ENCODE data around the gene FANCE.
"Not testable (repeated sequence)": the region's sequence is repeated elsewhere in the genome, so short reads cannot be mapped to it uniquely, and the experiment has no call there.

FANCE gene

DNA sequence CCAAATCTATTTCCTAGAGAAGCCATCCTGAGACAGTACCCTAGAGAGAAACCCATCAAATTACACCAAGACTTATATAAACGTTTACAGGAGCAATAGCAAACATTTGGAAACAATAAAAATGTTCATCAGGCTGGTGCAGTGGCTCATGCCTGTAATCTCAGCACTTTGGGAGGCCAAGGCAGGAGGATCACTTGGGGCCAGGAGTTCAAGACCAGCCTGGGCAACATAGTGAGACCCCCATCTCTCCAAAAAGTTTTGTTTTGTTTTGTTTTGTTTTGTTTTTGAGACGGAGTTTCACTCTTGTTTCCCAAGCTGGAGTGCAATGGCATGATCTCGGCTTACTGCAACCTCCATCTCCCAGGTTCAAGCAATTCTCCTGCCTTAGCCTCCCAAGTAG is 19.4 kb upstream of the FANCE start:
- DNase-seq: not testable (repeated sequence)

- DNase-seq: no peak
Measured at GRCh38 chr6:35435074-35435837, 16.9 kb upstream of the FANCE start.

DNA sequence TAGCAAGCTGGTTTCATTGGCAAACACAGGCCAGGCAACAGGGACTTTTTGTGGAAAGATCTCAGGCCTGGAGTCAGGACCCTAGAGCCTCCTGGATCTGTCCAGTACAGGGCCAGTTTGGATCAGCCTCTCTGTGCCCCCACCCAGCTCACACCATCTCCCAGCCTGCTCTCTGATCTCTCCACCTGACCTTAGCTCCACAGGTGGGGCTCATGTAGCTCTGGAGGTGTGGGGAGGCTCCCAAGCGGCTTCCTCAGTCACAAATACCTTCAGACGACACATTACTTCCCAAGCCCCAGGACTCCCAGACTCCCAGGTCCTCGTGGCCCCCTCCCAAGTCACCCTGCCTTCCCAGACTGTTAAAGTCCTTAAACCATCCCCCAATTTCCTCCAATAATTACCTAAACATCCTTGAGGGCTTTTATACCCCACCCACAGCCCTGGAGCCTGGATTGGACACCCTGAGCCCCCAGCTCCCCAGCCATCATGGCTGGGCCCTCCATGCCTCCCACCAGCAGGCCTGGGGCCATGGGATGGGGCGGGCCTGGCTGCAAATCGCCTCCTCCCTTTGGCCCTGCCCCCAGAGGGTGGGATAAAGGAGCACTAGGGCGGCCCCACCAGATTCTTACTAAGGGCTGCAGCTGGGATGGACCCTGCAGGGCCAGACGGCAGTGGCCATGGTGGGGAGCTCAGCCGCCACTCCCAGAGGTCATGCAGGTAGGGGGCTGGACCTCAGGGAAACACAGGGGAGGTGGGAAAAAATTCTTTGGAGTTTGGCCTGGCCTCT is 15.9 kb upstream of the FANCE start:
- no peak for DNase-seq

- DNase-seq: not testable (repeated sequence)
Measured at GRCh38 chr6:35438378-35439065, 13.6 kb upstream of the FANCE start.

DNA sequence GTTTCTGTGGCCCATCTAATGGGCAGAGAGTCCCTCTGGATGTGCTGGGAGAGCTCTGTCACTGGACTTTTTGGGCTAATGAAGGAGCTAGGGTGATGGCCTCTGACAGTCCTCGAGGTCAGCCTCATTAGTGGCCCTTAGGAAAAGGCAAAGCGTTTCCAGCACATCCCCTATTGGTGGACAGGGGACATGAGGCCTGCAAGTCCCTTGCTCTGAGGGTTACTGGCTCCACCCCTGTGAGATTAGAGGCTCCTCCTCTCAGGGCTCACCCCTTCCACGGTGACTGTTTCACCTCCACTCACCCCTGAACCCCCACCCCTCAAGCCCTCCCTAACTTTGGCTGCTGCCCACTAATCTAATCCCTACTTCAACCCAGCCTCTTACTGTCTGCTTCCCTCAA is 12.8 kb upstream of the FANCE start:
- DNase-seq: no peak

DNA sequence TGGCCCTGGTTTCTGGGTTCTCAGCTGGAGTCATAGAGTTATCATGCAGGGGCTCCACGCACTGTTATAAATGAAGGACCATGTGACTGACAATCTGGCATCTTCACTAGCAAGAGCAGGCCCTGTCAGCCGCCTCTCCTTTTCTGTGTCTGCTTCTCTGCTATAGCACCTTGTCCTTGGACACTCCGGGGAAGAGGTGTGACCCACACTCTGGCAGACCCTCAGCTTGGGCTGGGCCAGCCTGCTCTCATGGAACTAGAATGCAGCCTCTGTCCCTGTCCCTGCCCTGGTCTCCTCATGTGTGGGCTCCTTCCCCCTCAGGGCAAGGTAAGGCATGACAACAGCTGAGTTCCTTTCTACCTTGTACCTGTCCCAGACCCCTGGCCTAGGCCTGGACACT is 10.9 kb upstream of the FANCE start:
- DNase-seq: no peak

- no peak for DNase-seq
Measured at GRCh38 chr6:35441642-35442041, 10.5 kb upstream of the FANCE start.

GRCh38 chr6:35442693-35443092 is 9.4 kb upstream of the FANCE start:
- no peak for DNase-seq

DNA sequence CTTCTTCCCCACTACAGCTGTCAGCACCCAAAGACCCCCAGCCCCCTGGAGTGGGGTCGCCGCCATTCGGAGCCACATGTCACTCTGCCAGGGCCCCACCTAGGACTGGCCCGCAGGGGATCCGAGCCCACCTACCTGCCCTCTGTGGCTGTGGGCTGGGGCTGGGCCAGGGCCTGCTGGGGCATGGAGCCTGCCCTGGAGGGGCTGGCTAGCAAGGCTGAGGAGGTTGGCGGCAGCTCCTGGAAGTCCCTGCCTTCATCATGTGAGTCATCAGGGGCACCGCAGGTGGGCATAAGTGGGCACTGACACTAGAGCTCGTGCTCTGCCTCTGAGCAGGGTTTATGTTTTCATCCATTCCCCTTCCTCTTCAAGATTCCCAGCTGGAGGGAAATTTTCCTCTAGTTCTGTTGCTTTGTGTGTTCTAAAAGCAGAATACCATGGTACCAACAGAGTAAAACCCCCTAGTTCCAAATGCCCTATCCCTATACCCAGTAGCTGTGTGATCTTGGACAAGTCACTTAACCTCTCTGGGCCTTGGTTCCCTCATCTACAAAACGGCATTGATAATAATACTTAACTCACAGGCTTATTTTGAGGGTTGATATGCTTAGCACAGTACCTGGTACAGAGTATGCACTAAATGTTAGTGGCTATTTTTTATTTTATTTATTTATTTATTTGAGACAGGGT is 8.7 kb upstream of the FANCE start:
- no peak for DNase-seq

DNA sequence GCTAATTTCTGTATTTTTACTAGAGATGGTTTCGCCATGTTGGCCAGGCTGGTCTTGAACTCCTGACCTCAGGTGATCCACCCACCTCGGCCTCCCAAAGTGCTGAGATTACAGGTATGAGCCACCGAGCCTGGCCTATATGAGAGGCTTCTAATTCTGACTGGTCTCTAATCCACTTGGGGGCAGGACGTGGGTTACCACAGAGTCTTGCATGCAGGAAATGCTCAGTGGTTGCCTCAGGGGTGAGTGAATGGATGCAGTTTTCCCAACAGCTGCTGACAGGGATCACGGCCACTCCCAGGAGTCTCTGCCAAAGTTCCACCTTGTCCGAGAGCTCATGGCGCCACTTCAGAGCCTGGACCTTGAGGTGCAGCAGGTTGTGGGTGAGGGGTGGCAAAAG is 6.4 kb upstream of the FANCE start:
- no peak for DNase-seq

- DNase-seq: no peak
Measured at GRCh38 chr6:35448191-35448590, 3.9 kb upstream of the FANCE start.

GRCh38 chr6:35449287-35449881 is 2.8 kb upstream of the FANCE start:
- DNase-seq: peak; percentile 33

- no peak for DNase-seq
Measured at GRCh38 chr6:35451354-35452182, 570 bp upstream of the FANCE start.

- DNase-seq: no peak
Measured at GRCh38 chr6:35453236-35453635, 1.1 kb downstream of the FANCE start.

DNA sequence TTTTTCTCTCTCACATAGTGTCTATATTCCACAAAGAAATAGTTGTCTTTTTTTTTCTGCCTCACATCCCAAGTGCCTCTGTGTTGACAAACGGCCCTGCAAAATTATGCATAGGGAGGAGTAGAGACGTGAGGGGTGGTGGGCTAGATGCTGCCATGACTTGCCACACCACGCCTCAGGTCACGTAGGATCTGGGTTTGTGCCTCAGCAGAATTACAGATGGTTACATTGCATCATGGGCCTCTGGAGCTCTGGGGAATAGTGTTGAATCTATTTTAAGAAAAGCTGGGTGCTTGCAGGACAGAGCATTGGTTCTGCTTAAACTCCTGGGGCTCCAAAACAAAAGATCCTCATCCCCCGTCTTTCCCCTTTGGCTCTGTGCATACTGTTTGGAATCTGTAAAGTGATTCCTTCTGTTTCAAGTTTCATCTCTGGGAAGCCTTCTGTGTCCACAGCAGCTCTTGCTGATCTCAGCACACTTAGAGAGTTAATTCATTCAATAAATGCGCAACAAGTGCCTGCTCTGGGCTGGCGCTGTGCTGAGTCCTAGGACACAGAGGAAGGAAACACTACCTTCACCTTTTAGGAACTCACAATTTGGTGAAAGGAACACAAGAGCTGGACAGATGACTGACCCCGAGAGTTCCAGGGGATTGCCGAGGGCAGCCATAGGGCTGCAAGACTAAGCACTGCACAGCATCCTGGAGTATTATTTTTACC is 2.4 kb downstream of the FANCE start:
- DNase-seq: no peak

DNA sequence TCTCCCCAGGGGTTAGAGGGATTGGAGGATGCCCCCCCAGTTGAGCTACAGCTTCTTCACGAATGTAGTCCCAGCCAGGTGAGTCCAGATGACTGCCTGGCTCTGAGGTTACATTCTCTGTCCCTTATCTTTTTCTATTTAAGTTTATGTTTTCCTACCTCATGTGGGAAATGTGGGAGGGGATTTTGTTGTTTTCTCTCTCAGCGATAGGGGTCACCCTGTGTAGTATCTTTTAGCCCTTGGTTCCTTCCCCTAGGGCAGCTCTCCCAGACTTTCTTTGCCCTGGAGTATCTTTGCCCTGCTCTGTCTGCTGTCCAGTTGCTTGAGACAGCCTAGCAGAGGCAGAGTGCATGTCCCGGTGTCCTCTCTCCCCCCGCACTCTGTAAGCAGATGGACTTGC is 5.8 kb downstream of the FANCE start:
- no peak for DNase-seq

- DNase-seq: no peak
Measured at GRCh38 chr6:35461270-35461669, 9.1 kb downstream of the FANCE start.

DNA sequence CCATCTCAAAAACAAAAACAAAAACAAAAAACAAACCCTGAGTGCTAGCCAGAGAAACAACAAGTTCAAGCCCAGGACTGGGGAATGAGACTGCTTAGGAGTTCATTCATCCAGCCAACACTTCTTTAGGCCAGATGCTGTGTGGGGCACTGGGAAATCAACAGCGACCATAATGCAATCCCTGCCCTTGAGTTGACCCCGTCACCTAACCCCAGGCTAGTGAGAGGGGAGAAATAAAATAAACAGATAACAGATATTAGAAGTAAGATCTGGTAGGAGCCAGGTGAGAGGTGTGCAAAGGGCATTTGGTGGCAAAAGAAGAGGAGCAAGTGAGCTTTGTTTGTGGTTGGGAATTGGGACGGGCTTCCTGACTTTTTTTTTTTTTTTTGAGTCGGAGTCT is 11.2 kb downstream of the FANCE start:
- DNase-seq: no peak

DNA sequence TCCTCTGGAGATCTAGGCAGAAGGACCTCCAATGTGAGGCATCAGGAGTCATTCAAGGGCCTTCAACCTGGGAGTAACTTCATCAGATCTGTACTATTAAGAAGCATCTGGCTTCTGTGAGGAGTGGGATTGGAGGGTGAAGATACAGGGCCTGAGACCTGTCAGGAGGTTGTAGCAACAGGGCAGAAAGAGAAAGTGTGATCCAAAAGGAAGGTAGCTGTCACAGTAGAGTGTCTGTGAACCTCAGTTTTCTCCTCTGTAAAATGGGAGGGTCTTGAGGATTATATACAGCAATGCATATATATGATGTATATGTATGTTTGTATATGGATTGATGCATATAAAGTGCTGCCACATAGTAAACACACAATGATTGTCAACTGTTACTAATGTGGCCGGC is 13.5 kb downstream of the FANCE start:
- no peak for DNase-seq

DNA sequence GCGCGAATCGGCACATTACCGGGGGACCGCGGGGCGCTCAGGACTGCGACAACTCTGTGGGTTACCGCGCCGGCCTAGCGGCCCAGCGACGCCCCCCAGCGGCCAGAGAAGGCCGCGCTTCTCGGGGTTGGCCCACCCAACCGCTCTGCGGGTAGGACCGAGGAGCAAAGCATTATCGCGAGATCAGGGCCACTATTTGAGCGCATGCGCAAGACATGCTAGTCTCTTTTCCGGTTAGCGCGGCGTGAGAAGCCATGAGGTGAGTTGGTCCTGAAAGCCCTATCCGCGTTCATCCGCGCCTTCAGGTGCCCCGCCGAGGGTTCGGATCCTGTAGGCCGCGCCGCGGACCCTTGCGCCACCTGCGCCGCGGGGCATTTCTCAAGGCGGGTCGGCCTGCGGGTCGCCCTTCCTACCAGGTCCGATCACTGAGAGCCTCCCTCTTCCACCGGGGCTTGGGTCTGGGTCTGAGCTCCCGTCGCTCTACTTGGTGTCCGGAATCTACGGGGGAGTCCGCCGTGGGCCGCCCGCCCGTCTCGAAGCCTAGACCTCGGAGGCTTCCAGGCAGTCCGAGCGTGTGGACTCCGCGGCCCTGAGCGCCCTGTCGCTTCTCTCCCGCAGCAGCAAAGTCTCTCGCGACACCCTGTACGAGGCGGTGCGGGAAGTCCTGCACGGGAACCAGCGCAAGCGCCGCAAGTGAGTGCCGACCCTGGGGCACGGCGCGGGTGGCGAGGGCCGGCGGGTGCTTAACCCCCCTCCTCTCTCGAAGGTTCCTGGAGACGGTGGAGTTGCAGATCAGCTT is 16.2 kb downstream of the FANCE start, which contains the start of gene RPL10A:
Gene RPL10A (plus strand): TSS at position 221 of the 799 bp plus-strand sequence. CDS start 34 bp downstream, at position 255.
- DNase-seq: peak; percentile 95
